Stimulated activated CD4-positive, alpha-beta T cell treated with anti-CD3 and anti-CD28 coated beads, Interleukin-12 subunit alpha, Interleukin-12 subunit beta, amount 100 ng/mL, for 24 hours (primary cell): ENCODE measurements around the gene PTPRR.

Experiments
- DNase-seq, 2 experiments: peaks; one replicate each; pipeline ENCODE4 v3.0.0-alpha.2; 2020; ENCODE audit warnings: low read depth in 2 of 2

Gene PTPRR

GRCh38 chr12:70918321-70918720, 2.2 kb downstream of the PTPRR start:
- no peak for DNase-seq

GRCh38 chr12:70910666-70911065, 9.9 kb downstream of the PTPRR start:
- DNase-seq: no peak

GRCh38 chr12:70908978-70909377, 11.6 kb downstream of the PTPRR start:
- no peak for DNase-seq

- no peak for DNase-seq
Measured at GRCh38 chr12:70907412-70907811, 13.1 kb downstream of the PTPRR start.

- no peak for DNase-seq
Measured at GRCh38 chr12:70895956-70896355, 24.6 kb downstream of the PTPRR start.

GRCh38 chr12:70892593-70892992, 27.9 kb downstream of the PTPRR start:
- DNase-seq: no peak

GRCh38 chr12:70890895-70891832, 29.4 kb downstream of the PTPRR start:
- DNase-seq: no peak

- DNase-seq: no peak
Measured at GRCh38 chr12:70885956-70886355, 34.6 kb downstream of the PTPRR start.

- DNase-seq: no peak
Measured at GRCh38 chr12:70883855-70884254, 36.7 kb downstream of the PTPRR start.

- DNase-seq: no peak
Measured at GRCh38 chr12:70880744-70881143, 39.8 kb downstream of the PTPRR start.

GRCh38 chr12:70876952-70877351, 43.6 kb downstream of the PTPRR start:
- no peak for DNase-seq

GRCh38 chr12:70875628-70876027, 44.9 kb downstream of the PTPRR start:
- no peak for DNase-seq

GRCh38 chr12:70854881-70855568, 65.5 kb downstream of the PTPRR start:
- no peak for DNase-seq

- DNase-seq: no peak
Measured at GRCh38 chr12:70854138-70854537, 66.4 kb downstream of the PTPRR start.

- no peak for DNase-seq
Measured at GRCh38 chr12:70853326-70853725, 67.2 kb downstream of the PTPRR start.

- DNase-seq: no peak
Measured at GRCh38 chr12:70852416-70853150, 68.0 kb downstream of the PTPRR start.

- no peak for DNase-seq
Measured at GRCh38 chr12:70849265-70849960, 71.1 kb downstream of the PTPRR start.

- no peak for DNase-seq
Measured at GRCh38 chr12:70847871-70848270, 72.7 kb downstream of the PTPRR start.

- DNase-seq: no peak
Measured at GRCh38 chr12:70845268-70845667, 75.3 kb downstream of the PTPRR start.

GRCh38 chr12:70843363-70843762, 77.2 kb downstream of the PTPRR start:
- no peak for DNase-seq

GRCh38 chr12:70842942-70843341, 77.6 kb downstream of the PTPRR start:
- DNase-seq: no peak

- no peak for DNase-seq
Measured at GRCh38 chr12:70842136-70842535, 78.4 kb downstream of the PTPRR start.
